Stimulated activated CD4-positive, alpha-beta T cell treated with anti-CD3 and anti-CD28 coated beads, Interleukin-12 subunit alpha, Interleukin-12 subunit beta, amount 100 ng/mL, for 48 hours (primary cell): ENCODE data around the gene NAA80.
A peak's percentile ranks its signal among the peaks of the same experiment; 100 is the strongest.
"Not testable (repeated sequence)": the region's sequence is repeated elsewhere in the genome, so short reads cannot be mapped to it uniquely, and the experiment has no call there.

Experiments used
- DNase-seq, 3 donors: peaks; one replicate each; pipeline ENCODE4 v3.0.0-alpha.2; 2020; ENCODE audit warnings: low read depth in 2 of 3, low spot score in 1 of 3

Gene NAA80

DNA sequence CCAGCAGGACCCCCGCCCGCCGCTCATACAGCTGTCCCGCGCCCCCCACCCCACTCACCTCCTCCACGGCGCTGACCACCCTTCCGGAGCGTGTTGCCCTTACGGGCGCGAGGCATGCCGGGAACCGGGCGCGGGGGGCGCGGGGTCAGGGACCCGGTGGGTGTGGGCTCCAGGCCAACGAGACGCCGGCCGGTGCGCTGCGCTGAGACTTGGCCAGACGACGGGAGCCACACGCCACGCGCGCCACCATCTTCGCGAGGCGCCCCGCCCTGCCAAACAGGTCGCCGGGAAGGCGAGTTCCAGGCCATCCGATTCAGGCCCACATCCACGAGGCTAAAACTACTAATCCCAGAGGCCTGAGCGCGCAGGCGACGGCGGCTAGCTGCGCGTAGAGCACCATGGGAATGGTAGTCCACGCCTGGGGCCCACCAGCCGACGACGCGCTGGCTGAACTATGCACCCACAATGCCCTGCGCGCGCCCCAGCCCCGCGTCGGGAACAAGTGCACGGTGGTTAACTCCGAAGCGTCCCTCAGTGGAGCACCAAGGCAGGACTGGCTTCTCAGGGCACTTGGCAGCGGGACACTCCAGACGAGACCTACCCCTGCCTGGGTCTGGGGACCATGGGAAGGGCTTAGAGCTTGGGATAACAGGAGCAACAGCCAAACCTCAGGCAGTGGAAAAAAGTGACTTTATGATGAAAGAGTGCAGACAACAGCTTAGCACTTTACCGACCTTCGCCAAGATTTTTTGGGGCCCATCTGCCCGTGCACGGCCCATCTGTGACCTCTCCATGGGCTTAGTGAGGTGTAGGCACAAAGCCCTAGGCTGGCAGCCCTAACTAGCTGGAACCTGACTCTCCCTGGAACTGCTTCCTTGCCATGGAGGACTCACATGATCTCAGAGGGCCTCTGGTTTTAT lies 6.8 kb downstream of the NAA80 start, which contains the start of gene IFRD2:
IFRD2 (minus strand) TSS at position 271 of the 920 bp plus-strand sequence; CDS start at position 116, 155 bp downstream.
- DNase-seq = peak; percentile 87 to 93 (median 92)

DNA sequence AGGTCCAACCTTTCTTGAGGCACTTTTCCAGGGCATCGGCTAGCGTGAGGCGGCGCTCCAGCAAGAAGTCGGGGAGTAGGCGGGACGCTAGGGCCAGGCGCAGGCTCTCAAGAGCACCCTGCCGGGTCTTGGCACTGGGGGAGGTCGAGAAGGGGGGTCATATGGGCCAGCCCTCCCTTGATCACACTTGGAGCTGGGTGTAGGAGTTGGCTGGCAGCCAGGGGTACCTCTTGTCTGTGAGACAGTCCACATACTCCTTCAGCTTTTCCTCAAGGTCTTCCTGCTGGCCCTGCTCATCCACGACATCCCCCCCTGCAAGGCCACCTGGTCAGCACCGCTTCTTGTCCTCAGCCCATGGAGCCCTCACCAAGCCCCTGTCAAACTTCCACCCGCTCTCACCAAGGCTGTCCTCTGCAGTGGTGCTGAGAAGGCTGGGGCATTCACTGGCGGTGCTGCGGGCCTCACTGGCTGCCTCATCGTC lies 9.0 kb downstream of the NAA80 start:
- DNase-seq = no peak

DNA sequence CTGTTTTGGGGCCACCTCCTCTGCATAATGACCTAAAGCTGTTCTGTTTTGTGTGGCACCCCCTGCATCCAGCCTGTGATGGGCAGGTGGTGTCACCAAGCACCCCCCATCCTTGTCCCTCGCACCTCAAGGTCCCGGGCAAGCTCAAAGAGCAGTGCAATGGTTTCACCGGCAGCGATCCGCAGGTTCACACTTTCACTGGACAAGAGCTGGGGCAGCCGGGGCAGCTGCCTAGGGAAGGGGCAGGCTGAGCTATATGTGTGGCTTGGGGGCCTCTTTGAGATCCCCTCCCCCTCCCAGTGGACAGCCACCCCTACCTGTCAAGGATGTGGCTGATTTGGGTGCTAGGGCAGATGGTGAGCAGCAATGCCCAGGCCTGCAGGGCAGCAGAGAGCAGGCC lies 10.1 kb downstream of the NAA80 start:
- no peak for DNase-seq

DNA sequence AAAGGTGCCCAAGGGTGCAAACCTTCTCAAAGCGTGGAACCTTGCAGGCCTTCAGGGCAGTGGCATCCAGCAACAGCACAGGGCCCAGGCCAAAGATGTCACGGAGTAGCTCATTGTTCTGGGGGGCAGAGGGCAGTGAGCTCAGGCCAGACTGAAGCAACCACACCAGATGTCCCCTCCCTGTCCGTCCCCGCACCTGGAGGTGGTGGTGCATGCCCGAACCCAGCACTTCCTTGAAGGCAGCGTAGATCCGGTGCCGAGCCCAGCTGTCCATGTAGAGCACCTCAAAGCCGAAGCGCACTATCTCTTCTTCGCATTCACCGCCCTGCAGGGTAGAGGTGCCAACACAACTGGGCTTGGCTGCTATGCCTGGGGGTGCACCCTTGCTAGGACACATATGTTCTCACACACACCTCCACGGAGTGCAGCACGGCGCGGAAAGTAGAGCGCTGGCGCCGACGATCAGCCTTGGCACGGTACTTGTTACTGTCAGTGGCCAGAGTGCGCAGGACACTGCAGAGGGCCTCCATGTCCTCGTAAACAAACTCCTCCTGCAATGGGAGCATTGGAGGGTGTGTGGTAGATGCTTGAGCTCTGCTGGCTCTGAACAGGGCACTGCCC lies 10.7 kb downstream of the NAA80 start:
- DNase-seq = no peak

DNA sequence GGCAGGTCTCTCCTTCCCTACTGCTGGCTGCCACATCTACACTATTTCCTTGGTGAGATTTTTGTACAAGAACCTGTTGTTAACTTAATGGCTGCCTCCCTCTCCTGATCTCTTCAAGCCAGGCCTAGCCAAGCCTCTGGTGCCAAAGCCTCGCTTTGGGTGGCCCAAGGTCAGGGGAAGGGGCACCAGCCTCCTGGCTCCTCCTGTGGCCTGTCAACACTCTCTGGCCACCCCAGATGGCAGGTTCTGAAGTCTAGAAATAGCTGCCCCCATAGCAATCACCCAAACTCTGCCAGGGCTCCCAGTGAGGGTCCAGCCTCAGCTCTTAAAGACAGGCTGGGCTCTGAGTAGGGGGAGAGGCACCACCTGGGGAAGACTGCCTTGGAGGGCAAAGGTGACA lies 11.9 kb downstream of the NAA80 start:
- no peak for DNase-seq

DNA sequence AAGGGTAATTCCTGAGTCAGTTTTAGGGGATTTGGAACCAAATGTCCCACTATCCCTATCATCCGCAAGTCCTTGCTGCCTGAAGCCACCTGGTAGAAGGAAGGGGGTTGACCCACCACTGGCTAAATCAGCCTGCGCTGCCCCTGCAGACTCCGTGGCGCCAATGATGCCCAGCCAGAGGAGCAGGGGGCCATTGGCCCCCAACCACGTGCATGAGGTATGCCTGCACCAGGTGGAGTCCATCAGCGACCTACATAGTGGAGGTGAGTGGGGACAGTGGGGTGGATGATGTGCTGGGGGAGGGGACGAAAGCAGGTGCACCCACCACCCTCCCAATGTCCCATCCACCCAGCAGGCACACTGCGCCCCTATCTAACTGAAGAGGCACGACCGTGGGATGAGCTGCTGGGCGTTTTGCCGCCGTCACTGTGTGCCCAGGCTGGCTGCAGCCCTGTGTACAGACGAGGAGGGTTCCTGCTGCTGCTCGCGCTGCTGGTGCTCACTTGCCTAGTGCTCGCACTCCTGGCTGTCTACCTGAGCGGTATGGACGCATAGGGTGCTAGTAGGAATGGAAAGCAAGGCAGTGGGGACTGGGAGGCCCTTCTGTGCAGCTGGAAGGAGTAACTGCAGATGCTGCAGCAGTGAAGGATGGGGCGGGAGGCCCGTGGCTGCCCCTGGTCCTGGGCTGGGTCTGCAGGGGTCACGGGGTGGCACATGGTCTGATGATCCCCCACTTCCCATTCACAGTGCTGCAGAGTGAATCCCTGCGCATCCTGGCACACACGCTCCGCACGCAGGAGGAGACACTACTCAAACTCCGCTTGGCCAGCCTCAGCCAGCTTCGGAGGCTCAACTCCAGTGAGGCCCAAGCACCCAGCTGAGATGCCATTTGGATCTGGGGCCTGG lies 12.6 kb downstream of the NAA80 start:
- DNase-seq = no peak

DNA sequence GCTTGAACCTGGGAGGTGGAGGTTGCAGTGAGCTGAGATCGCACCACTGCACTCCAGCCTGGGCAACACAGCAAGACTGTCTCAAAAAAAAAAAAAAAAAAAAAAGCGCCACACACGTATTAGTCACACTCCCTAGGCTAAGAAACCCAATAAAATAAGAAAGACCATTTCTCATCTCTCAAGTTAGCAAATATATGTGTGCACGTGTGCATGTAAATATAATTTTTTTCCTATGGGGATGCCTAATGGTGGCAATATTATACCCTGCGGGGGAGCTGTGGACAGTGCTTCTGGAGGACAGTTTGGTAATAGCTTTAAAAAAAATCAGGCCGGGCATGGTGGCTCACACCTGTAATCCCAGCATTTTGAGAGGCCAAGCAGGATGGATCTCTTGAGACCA lies 15.1 kb downstream of the NAA80 start:
- not testable (repeated sequence) for DNase-seq

DNA sequence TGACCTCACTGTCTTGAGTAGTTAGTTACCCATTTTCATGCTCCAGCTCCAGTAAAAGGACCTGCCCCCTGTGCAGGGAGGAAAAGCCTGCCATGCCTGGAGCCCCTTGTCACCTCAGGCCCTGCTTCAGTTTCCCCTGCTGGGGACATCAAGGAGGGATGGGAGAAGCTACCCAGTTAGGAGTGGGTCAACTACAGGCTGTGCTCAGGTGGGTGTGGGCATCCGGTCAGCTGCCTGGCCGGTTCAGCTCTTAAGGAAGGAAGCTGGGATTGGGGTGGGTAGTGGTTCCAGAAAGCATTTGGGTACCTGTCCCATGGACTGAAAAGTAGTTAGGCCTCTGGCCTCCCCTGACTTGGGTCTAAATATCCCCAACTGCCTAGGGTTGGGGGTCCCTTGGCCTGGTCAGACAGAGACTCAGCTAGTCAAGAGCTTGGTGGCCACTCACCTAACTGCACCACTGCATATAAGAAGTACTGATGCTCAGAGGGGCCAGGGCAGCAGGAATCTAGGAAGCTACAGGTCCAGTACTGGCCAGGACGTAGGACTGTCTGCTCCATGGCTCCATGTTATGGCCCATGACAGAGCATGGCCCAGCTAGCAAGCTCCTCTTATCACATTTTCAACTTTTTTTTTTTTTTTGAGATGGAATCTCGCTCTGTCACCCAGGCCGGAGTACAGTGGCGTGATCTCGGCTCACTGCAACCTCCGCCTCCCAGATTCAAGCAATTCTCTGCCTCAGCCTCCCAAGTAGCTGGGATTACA lies 19.8 kb downstream of the NAA80 start:
- DNase-seq = no peak

DNA sequence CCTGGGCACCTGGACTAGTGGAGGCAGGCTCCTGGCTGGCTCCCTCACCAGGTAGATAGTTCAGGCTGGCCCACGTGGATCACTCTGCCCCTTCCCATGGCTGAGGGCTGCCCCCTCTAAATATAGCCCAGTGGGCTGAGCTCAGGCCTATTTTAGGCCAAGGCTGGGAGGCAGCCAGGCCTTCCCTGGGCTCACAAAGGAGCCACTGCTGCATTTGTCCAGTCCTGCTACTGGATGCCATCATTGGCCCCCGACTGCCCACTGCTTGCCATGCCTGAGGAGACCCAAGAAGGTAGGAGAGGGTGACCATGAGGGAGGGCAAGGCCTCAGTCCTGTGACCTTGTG lies 20.4 kb downstream of the NAA80 start, which contains the start of gene LSMEM2:
LSMEM2 (plus strand) TSS at position 208 of the 345 bp plus-strand sequence; CDS start at position 235, 27 bp downstream.
- DNase-seq = no peak

DNA sequence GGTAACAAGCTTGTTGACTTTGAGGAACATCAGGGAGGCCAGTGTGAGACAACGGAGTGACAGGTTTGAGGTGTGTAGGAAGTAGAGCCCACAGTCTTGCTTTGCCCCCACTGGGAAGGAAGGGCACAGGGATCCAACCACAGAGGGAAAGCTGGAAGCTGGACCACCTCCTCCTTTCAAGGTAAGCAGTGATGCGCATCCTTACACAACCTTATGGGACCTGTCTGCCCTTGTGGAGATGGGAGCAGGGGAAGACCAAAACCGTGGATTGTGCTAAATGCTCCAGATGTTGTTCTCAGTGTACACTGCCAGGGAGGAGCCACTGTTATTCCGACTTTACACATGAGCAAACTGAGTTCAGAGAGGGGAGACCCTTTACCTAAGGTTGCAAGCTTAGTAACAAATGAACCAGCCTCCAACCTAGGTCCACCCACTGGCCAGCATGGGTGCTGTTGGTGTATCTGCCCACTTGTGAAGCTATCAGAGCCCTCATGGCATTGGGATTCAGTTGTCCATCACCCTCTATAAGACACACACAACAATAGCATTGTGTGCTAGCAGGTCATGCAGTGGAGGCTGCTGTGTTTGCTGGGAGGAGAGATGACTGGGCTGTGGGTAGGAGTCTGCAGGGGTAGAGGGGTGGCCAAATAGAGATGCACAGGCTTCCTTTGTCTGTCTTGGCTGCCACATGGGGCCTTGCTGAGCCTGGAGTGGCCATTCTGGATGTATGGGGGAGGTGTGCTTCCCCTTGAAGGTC lies 20.9 kb downstream of the NAA80 start:
- no peak for DNase-seq

DNA sequence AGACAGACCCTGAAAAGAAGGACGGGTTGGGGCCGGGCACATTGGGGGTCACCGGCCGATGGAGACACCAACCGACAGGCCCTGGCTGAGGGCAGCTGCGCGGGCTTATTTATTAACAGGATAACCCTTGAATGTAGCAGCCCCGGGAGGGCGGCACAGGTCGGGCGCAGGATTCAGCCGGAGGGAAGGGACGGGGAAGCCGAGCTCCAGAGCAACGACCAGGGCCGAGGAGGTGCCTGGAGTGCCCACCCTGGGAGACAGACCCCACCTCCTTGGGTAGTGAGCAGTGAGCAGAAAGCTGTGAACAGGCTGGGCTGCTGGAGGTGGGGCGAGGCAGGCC lies 22.5 kb downstream of the NAA80 start:
- DNase-seq = no peak

DNA sequence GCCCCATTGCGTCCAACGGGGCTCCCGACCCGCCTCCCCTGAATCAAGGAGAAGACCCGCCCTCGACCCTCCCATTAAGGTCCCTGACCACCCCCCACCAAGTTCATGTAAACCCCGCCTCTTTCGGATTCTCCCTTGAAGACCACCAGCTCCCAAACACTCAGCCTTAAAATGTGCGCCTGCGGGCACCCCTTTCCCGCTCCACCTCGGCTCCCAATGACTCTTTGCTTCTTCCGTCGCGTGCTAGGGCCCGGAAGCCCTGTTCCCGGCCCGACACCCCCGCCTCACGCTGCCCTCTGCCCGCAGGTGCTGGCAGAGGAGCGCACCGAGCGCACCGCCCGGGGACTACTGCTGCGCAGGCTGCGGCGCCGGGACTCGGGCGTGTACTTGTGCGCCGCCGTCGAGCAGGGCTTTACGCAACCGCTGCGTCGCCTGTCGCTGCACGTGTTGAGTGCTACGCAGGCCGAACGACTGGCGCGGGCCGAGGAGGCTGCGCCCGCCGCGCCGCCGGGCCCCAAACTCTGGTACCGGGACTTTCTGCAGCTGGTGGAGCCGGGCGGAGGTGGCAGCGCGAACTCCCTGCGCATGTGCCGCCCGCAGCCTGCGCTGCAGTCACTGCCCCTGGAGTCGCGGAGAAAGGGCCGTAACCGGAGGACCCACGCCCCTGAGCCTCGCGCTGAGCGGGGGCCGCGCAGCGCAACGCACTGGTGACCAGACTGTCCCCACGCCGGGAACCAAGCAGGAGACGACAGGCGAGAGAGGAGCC lies 23.0 kb downstream of the NAA80 start:
- DNase-seq = no peak

DNA sequence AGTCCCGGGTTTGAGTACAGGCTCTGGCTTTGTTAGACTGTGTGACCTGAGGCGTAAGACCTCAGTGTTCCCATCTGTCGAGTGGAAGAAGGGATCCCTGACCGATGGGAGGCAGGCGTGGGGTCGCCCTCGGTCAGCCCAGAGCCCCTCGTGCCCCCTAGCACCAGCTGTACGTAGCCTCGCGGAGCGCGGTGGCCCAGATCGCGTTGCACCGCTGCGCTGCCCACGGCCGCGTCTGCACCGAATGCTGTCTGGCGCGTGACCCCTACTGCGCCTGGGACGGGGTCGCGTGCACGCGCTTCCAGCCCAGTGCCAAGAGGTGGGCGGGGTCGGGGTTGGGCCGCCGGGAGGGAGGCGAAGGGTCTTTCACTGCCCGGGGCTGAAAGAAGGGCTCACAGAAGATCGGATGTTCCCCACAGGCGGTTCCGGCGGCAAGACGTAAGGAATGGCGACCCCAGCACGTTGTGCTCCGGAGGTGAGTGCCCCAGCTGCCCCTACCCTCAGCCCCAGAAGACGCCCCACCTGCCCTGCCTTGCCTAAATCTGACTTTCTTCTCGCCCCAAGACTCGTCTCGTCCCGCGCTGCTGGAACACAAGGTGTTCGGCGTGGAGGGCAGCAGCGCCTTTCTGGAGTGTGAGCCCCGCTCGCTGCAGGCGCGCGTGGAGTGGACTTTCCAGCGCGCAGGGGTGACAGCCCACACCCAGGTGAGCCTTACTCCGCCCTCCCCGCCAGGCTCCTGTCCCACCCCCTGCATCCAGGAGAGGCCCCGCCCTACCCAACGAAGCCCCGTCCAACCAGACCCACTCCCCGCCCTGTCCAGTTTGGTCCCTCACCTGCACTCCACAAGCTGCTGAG lies 23.8 kb downstream of the NAA80 start:
- DNase-seq = no peak

DNA sequence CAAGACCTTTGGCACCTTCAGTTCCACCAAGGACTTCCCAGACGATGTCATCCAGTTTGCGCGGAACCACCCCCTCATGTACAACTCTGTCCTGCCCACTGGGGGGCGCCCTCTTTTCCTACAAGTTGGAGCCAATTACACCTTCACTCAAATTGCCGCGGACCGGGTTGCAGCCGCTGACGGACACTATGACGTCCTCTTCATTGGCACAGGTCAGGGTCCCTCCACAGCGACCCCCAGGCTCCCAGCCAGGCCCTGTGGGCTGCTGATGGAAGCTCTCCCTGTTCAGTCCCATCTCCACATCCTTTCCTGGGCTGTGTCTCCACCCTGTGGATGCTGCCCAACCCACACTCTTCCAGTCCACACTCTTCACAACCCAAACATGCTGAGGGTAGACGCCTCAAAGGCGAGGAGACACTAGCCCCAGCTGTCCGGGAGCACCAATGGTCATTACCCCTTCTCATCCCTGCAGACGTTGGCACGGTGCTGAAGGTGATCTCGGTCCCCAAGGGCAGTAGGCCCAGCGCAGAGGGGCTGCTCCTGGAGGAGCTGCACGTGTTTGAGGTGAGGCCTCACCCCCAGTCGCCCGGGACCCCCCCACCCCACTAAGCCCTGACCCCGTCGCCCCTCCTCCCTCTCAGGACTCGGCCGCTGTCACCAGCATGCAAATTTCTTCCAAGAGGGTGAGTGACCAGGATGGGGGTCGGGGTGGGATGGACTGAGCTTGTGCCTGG lies 24.7 kb downstream of the NAA80 start:
- DNase-seq = peak; percentile 67 to 72 (median 70)

DNA sequence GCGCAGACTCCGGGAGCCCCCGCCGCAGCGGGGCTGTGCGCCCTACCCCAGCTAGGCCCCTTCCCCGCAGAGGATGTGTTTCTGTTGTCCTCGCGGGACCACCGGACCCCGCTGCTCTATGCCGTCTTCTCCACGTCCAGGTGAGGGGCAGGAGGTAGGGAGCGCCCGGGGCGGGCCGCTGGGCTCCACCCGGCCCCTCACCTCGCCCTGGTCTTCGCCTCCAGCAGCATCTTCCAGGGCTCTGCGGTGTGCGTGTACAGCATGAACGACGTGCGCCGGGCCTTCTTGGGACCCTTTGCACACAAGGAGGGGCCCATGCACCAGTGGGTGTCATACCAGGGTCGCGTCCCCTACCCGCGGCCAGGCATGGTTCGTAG lies 25.5 kb downstream of the NAA80 start:
- DNase-seq = no peak

DNA sequence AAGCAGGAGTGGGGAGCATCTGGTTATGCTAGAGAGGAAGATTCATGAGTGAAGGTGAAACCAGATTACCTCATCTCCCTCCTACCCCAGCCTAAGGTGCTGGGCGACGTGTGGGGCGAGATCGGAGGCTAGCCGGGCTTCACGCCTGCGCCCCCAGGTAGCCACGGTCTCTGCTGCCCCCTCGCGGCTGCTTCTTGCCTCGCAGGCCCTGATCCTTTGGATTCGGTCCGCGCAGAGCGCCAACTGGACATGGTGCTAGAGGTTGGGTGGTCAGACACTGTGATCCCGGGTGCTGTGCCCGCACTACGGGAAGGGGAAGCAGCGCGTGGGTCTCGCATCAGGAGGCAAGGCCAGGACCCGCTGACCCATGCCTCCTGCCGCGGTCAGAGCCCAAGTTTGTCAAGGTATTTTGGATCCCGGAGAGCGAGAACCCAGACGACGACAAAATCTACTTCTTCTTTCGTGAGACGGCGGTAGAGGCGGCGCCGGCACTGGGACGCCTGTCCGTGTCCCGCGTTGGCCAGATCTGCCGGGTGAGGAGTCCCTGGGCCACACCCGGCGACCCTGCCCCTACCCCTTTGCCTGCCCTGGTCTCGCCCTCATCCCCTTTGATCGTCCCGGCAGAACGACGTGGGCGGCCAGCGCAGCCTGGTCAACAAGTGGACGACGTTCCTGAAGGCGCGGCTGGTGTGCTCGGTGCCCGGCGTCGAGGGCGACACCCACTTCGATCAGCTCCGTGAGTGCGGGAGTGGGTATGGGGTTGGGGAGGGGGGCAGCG lies 26.1 kb downstream of the NAA80 start:
- DNase-seq = peak; percentile 82 to 96 (median 86)

DNA sequence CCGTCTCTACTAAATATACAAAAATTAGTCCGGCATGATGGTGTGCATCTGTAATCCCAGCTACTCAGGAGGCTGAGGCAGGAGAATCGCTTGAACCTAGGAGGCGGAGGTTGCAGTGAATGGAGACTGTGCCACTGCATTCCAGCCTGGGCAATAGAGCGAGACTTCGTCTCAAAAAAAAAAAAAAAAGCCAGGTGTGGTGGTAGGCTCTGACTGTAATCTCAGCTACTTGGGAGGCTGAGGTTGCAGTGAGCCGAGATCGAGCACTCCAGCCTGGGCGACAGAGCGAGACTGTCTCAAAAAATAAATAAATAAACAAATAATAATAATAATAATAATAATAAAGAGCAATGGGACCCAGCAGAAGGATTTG lies 26.7 kb downstream of the NAA80 start:
- not testable (repeated sequence) for DNase-seq
